GM12874 (cell line): Measurements from ENCODE around the gene PSMF1.

Source experiments
- TF ChIP-seq, protein P1 (sequence below): IDR thresholded peaks from 2 replicates; pipeline ENCODE4 v1.5.1; 2011; ENCODE audit warnings: low read depth, mild to moderate bottlenecking, control low read depth, low read length, moderate library complexity; ENCODE audit not compliant: insufficient read depth

PSMF1 gene

DNA sequence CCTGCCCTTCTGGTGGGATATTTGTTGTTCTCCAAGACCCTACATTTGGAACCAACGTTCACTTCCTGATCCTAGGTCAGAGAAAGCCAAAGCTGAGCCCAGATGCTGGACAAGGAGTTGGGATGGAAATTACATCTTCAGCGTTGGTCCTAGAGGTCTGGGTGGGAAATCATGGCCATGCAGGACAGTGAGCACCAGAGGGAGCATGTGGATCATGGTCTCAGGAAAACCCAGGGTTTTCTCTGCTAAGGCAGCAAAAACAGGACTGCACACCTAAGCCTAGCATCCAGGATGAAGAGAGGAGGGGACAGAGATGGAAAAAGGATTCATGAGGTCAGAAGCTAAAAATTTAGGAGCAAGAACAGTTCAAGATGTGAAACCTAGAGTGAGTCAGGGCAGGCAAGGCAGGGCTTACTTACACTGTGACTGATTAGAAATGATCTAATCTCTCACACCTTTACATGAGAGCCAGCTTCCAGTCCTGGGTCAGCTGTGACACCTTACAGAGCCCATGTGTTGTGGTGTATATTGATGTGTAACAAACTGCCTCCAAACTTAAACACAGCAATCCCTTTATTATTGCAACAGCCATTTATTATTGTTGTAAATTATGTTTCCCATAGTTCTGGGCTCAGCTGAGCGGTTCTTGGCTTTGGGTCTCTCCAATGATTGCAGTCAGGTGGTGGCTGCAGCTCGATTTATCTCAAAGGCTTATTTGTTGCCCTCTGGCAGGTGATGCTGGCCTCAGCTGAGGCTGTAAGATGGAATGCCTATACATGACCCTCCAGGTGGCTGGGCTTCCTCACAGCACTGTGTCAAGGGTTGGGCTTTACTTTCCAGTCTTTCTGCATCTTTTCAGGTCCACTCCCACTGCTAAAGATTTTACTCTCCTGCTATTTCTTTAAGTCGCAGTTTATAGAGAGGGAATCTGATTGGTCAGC, 91.3 kb downstream of the PSMF1 start:
- TF ChIP-seq, protein P1, sequence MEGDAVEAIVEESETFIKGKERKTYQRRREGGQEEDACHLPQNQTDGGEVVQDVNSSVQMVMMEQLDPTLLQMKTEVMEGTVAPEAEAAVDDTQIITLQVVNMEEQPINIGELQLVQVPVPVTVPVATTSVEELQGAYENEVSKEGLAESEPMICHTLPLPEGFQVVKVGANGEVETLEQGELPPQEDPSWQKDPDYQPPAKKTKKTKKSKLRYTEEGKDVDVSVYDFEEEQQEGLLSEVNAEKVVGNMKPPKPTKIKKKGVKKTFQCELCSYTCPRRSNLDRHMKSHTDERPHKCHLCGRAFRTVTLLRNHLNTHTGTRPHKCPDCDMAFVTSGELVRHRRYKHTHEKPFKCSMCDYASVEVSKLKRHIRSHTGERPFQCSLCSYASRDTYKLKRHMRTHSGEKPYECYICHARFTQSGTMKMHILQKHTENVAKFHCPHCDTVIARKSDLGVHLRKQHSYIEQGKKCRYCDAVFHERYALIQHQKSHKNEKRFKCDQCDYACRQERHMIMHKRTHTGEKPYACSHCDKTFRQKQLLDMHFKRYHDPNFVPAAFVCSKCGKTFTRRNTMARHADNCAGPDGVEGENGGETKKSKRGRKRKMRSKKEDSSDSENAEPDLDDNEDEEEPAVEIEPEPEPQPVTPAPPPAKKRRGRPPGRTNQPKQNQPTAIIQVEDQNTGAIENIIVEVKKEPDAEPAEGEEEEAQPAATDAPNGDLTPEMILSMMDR: no peak

DNA sequence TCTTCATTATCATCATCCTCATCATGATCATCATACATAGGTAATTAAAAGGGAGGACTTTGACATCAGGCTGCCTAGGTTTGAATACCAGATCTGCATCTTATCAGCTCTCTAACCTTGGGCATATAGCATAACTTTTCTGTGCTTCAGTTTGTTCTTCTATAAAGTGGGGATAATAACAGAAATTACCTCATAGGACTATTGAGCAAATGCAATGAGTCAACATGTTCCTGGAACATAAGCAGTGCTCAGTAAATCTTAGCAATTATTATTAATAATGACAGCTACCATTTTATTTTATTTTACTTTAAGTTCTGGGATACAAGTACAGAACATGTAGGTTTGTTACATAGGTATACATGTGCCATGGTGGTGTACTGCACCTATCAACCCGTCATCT, 92.1 kb downstream of the PSMF1 start:
- TF ChIP-seq, protein P1: no peak

DNA sequence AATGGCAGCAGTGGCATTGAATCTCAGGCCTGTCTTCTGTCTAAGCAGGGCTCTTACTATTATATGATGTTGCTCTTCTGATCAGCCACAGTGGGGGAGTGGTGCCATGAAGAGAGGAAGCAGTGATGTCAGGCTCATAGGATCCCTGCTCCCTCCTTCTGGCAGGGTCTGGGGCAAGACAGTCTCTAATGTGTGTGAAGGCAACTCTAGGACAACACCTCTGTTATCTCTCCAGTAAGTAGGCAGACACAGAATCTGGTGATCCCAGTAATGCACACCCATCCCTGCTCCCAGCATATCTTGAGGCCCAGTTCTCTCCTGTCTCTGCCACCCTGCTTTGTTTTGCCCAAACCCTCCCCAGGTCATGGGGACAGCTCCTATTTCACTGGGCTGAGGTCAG, 93.6 kb downstream of the PSMF1 start:
- TF ChIP-seq, protein P1: no peak

DNA sequence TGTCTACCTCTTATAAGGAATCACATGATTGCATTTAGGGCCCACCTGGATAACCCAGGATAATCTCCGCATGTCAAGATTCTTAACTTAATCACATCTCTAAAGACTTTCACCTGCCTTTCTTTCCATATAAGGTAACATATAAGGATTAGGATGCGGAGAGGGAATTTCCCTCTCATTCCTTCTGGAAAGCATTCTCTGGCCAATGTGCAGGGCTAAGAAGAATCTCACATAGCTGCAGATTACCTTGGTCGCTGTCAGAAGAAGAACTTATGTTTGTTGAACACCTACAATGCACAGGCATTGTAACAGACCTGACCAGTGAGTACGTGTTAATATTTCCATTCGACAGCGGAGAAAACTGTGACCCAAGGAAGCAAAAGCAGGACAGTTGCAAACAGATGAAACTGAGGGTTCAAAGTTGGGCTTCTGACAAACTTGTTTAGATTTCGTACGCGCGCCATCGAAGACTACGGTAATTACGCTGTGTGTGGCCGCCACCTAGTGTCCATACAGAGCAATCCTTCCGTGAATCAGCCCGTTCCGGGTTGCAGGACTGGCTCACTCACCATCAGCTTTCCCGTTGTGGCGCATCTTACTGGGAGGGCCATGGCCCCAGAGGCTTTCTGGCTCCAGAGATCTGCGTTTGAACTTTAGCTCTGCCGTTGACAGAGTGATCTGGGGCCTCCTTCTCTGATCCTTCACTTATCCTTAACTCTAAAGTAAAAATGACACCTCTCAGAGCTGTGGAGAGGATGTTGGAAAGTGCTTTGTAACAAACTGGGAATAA, 94.4 kb downstream of the PSMF1 start:
- TF ChIP-seq, protein P1: peak; percentile 82

DNA sequence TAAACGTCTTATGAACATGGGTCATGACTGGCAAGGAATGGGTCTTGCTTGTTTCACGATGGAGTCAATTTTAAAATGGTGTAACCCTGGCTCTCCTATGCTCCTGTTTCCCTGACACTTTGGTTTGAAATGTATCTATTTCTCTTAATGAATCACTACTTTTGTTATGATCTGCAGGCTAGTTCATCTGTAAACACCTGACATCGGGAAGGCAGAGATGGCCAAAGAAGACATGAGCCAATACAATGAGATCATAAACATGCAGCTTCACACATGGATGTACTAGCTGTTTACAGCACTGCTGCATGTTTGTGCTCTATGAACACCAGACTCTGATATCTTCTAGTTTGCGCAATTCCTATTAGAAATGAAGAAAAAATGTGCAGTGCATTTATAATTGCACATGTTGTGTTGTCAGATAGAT, 96.4 kb downstream of the PSMF1 start:
- TF ChIP-seq, protein P1: no peak

DNA sequence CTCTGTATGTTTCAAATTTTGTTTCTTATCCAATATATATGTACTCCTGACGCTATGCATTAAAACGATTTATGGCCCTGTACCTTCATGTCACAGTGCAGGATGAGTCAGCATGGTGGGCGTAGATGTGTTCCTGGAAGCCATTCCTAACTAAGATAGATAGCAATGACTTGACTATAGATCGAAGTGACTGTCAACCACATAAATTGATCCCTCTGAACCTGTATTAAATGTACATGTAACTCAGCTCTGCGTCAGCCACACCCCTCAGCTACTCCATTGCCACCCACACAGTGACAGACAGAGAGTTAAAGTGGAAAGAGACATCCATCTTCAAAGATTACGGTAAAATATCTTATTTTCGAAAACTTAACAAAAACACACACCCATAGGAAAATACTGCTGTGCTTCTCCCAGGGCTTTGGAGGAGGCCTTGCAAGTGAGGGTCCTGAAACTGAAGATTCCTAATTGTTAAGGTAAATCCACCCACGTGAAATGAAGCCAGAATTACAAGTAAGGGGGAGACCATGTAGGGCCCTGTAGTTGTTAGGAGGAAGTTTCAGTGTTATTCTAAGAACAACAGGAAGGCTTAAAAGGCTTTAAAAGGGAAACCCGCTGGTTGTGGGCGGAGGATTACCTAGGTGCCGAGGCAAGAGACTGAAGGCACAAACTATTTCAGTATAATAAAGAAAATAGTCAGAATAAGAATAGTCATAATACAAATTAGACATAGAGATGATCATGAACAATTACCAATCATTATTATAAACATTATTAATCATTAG, 97.2 kb downstream of the PSMF1 start:
- TF ChIP-seq, protein P1: no peak
